HG03045 (cell line): ENCODE data around the gene NFATC4.

Experiments
- ATAC-seq: cut with Tn5 transposase; IDR thresholded peaks from one replicate; pipeline ENCODE4 v1.9.1; 2021; ENCODE audit warnings: mild to moderate bottlenecking, moderate library complexity; ENCODE audit not compliant: unreplicated experiment

NFATC4 gene

DNA sequence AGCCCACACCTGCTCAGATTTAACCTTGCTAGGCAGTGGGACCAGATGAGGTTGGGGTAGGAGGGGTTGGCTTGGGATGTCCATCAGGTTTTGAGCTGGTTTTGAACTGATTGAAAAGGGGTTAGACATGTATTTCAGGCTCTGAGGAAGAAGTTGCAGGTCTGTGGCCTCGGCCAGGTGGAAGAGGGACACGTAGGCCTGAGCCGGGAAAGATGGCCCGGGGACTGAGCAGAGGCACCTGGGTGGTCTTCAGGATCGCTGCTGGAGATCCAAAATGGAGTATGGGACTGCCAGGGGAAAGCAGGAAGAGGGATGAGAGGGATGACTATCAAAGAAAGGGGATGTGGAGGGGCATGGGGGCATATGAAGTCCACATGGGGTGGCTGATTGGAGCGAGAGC, 38.4 kb downstream of the NFATC4 start:
- no peak for ATAC-seq

DNA sequence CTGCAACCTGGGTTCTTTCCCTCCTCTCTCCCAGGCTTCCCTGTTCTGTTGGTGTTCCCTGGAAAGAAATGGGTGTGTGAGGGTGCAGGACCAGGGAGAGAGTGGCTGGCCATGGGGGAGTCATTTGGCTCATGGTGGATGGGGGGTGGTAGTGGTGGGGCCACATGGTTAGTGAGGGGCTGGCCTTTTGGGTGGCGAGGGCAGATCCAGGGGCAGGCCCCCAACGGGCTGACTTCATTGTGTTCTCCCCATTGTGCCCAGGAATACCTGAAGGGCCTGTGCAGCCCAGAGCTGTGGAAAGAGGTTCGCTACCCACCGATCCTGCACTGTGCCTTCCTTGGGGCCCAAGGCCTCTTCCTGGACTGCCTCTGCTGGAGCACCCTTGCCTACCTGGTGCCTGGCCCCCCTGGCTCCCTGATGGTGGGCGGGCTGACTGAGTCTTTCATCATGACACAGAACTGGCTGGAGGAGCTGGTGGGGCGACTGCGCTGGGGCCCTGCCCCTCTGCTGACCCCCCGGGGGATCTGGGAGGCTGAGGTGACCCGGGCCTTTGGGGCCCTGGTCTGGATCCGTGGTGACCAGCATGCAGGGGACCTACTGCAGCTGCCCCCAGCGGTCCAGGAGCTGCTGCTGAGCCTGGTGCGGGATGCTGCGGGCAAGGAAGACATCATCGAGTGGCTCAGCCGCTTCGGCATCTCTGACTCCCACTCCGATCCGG, 39.8 kb downstream of the NFATC4 start:
- no peak for ATAC-seq

DNA sequence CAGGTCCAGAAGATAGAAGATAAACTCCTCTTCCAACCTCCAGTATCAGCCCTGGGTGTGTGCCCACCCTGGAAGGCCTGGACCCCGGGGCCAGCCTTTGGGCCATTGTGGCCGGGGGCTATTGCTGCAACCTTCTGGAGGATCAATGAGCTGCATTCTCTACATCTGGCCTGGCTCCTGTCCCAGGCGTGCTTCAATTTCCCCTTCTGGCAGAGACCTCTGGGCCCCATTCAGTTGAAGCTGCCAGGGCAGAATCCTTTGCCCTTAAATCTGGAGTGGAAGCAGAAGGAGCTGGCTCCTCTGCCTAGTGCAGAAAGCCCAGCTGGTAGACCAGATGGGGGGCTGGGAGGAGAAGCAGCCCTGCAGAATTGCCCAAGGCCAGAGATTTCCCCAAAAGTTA, 40.8 kb downstream of the NFATC4 start:
- no peak for ATAC-seq

DNA sequence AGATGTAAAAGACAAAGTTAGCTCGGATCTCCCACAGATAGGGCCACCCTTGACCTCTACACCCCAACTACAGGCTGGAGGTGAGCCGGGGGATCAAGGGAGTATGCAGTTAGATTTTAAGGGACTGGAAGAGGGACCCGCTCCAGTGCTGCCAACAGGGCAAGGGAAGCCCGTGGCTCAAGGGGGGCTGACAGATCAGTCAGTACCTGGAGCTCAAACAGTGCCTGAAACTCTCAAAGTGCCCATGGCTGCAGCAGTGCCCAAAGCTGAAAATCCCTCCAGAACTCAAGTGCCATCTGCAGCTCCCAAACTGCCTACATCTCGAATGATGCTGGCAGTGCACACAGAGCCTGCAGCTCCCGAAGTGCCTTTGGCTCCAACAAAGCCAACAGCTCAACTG, 41.2 kb downstream of the NFATC4 start:
- no peak for ATAC-seq

DNA sequence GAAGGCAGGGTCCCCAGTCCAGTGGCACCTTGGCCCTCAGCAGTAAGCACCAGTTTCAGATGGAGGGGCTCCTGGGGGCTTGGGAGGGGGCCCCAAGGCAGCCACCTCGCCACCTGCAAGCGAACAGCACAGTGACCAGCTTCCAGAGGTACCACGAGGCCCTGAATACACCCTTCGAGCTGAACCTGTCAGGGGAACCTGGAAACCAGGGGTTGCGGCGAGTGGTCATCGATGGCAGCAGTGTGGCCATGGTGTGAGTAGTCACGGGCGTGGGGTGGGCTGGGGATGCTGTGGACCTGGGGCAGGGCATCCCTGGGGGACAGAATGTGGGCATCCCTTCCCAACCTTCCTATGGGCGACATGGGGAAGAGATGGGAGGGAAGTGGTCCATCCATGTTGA, 42.0 kb downstream of the NFATC4 start:
- ATAC-seq: no peak

DNA sequence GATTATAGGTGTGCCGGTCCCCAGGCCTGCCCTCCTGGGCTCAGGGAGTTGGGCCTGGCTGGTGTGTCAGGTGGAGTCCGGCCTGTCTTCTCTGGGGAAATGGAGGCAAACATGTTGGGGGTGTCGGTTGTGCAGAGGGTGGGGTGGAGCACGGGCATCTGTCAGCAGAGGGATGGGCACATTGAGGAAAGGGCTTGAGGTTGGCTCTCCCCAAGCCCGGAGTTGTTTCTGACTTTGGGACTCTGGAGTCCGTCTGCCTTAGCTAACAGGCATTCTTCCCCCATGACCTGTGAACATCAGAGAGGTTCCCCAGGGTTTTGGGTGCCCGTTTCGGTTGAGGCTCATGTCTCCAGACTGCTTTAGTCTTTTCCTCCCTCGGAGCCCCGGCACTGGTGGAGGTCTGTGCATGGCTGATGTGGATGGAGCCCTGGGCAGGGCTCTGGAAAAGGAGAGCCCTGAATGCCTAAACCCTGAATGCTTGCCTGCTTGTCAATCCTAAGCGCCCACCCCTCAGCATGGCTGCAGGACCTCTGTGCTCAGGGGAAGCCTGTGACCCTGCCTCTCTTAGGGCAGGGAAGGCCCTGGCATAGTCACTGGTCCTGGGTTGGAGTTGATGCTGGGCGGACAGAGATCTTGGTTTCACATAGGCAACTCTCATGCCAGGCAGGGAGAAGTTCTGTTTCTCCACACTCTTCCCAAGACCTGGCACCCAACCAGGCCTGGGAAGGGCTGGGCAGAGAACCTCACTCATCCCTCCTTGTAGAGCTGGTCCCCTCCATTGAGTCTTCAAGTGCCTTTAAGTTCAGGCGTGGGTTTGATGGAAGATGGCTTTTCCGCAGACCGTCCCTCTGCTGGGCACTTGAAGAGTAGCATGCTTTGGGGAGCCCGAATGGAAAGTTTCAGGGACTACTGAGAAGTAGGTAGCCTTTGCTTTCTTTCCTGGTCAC, 43.7 kb downstream of the NFATC4 start:
- no peak for ATAC-seq

DNA sequence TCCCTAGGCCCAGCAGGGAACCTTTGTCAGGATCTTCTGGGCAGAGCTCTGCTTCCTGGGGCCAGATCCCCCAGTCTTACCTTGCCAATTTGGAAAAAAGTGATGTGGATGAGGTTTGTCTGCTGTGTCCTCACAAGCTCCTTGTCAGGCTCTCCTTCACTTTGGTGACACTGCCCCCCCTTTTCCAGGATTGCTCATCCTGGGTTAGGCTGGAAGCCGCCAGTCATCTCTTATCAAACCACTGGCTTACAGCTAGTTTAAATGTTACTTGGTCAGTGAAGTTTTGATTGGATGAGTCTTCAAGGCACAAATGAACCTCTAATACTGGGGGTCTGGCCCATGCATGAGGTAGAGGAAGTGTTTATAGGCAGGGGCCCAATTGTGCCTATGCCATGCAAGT, 46.1 kb downstream of the NFATC4 start:
- ATAC-seq: no peak

DNA sequence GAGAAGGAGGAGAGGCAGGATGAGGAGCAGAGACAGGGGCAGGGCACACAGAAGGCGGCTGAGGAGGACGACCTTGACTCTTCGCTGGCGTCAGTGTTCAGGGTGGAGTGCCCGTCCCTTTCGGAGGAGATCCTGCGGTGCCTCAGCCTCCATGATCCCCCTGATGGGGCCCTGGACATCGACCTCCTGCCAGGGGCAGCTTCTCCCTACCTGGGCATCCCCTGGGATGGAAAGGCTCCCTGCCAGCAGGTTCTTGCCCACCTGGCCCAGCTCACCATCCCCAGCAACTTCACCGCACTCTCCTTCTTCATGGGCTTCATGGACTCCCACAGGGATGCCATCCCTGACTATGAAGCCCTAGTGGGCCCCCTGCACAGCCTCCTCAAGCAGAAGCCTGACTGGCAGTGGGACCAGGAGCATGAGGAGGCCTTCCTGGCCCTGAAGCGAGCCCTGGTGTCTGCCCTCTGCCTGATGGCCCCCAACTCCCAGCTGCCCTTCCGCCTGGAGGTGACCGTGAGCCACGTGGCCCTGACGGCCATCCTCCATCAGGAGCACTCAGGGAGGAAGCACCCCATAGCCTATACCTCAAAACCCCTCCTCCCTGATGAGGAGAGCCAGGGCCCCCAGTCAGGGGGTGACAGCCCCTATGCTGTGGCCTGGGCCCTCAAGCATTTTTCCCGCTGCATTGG, 46.9 kb downstream of the NFATC4 start:
- no peak for ATAC-seq

DNA sequence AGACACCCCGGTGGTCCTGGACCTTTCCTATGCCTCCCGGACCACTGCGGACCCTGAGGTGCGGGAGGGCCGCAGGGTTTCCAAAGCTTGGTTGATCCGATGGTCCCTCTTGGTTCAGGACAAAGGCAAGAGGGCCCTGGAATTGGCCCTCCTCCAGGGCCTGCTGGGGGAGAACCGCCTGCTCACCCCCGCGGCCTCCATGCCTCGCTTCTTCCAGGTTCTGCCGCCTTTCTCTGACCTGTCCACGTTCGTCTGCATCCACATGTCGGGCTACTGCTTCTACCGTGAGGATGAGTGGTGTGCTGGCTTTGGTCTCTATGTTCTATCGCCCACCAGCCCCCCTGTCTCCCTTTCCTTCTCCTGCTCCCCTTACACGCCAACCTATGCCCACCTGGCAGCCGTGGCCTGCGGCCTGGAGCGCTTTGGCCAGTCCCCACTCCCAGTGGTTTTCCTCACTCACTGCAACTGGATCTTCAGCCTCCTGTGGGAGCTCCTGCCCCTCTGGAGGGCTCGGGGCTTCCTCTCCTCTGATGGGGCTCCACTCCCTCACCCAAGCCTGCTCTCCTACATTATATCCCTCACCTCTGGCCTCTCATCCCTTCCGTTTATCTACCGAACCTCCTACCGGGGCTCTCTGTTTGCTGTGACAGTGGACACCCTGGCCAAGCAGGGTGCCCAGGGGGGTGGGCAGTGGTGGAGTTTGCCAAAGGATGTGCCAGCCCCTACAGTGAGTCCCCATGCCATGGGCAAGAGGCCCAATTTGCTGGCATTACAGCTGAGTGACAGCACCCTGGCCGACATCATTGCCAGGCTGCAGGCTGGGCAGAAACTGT, 47.7 kb downstream of the NFATC4 start:
- no peak for ATAC-seq

DNA sequence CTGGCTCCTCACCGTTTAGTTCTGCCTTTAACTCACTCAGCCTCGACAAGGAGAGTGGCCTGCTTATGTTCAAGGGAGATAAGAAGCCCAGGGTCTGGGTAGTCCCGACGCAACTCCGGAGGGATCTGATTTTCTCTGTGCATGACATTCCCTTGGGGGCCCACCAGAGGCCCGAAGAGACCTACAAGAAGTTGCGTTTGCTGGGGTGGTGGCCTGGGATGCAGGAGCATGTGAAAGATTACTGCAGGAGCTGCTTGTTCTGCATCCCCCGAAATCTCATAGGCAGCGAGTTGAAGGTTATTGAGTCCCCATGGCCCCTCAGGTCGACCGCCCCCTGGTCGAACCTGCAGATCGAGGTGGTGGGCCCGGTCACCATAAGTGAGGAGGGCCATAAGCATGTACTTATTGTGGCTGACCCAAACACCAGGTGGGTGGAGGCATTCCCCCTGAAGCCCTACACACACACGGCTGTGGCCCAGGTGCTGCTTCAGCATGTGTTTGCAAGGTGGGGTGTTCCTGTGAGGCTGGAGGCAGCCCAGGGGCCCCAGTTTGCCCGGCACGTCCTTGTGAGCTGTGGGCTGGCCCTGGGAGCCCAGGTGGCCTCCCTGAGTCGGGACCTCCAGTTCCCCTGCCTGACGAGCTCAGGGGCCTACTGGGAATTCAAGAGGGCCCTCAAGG, 48.4 kb downstream of the NFATC4 start:
- ATAC-seq: no peak

DNA sequence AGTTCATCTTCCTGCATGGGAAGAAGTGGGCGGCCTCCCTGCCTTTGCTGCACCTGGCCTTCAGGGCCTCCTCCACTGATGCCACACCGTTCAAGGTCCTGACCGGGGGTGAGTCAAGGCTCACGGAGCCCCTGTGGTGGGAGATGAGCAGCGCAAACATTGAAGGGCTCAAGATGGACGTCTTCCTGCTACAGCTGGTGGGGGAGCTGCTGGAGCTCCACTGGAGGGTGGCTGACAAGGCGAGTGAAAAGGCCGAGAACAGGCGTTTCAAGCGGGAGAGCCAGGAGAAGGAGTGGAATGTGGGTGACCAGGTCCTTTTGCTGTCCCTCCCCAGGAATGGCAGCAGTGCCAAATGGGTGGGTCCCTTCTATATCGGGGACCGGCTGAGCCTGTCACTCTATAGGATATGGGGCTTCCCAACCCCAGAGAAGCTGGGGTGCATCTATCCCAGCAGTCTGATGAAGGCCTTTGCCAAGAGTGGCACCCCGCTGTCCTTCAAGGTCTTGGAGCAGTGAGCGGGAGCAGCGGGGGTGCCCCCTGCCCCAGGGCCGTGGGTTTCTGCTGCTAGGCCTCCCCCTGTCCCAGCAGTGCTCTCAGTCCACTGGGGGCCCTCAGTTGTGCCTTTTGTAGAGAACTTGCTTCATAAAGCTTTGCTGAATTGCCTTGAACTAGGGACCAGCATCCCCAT, 49.1 kb downstream of the NFATC4 start:
- no peak for ATAC-seq

DNA sequence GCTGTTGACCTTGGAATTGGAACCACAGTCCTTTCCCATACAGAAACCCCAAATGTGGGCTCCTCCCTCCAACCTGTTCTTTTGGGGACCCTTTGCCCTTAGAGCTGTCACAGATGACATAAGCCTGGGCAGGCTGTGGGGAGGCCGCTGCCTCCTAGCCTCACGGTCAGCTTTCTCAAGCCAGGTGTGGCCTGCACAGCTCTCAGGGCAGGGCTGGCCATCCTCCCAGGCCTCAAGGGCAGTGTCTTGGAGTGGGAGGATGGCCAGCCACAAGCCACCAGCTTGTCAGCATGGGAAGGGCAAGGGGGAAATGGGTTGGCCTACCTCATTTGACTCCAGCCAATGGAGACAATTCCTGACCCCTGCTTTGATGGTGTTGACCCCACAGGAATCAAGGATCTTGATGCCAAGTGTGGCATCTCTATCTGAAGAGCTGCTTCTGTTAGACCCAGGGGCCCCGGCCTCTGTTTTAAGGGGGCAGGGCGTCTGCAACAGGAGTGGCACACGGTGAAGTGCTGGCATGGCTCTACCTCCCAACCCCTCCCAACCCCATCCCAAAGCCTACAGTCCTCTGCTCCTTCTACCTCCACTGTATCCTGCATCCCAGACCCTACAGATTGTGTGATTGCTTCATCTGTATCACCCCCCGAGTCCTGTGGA, 50.0 kb downstream of the NFATC4 start:
- no peak for ATAC-seq

DNA sequence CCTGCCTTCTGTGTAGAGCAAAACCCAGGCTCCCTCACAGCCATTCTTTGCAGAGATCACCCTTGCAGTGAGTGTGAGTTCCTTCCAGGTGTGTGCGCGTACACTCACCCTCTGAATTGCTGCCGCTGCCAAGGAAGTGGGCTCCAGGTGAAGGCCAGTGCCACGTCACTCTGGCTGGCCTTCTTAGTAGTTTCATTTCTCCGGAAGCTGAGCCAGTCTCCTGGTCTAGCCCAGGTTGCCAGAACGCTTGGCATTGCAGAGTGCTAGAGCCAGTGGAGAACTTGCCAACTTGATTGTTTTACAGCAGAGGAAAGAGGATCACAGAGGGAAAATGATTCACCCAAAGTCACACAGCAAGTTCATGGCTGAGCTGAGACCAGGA, 50.5 kb downstream of the NFATC4 start:
- no peak for ATAC-seq

DNA sequence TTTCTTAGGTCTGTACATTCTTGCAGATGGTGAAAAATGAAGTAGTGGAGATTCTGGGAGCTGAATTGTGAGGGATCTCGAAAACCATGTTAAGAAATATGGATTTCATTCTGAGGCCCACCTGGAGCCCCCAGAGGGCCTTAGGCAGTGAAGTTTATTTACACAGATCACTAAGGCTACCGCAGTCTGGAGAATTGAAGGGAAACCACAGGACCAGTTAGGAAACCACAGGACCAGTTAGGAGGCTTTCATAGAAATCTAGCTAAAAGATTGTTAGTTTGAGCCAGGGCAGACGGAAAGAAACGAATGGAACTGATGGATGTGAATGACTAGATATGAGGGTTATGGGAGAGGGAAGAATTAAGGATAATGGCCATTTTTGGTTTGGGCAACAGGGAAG, 54.3 kb downstream of the NFATC4 start:
- no peak for ATAC-seq

DNA sequence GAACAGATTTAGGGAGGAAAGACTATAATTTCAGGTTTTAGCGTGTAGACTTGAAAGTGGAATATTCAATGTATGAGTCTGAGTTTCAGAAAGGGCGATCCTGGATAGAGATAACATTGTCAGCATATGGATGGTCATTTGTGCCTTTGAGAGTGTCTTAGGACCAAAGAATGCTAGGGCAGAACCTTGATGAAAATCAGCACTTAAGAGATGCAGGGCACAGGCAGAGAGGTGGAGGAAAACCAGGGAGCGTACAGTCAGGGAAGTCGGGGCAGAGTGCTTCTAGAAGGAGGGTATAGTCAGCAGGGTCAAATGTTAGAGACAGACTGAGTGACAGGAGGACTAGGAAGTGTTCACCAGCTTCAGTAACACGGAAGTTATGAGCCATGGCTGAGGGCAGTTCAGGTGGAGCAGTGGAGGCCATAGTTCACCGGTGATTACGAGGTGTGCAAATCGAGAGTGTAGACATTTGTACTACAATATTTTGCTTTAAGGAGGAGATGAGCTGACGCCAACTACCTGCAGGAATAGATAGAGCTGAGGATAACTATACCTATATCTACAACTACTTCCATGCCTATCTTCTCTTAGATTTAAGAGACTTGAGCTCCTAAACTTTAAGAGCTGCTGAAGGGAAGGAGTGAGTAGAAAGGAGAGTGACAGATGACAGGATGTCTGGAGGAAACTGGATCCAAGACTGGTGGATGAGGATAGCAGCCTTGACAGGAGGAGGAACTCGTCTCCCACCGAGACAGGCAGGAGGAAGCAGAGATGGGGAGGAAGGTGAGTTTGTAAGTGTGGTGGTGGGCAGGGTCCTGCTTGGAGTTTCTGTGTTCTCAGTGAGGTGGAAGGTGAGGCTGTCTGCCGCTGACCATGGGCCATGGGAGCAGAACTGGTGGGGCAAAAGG, 55.0 kb downstream of the NFATC4 start:
- ATAC-seq: no peak

DNA sequence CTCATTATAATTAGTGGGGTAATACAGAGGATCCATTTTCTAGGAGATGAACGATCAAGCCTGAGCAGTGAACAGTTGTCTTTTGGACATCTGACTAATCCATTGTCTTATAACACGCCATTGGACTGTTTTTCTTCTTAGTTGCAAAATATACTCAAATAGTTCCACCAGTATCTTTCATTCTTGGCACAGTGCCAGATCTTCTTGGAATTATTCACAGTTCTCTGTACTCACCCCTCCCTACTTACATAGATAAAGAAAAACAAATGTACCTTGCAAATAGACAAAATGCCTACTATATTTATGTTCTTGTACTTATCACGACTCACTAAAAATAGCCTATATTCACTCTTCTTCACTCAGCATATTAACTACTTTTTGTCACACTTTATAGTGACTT, 57.7 kb downstream of the NFATC4 start:
- ATAC-seq: no peak

DNA sequence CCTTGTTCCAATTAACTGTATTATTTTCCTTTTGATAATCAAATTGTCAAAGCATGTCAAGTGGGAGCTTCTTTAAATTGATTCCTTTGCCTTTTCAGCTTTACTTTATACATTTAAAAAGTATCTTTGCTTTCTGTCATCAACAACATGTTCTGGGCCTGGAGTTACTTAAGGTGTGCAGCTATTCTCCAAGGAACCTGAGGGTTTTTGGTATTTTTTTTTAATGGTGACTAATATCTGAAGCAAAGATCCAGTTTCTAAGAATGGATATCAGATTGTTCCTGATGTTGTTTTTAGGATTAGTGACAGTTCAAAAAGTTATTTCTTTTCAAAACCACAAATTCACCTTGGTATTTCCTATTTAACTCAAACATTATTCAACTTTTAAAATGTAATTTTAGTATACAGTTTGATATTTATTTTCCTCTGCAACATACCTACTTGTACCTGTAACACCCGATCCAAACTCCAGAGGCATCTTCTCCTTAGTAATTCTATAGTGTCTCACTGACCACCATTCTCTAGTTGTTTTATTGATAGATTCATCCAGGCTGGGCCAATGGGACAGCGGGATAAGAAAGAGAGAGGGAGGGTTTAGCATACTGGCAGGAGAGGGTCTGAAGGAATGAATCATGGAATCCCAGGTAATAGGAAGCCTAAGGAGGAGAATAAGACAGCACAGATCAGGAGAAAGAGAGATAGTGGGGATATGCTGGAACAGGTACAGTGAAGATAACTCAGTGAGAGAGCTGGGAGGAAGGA, 58.3 kb downstream of the NFATC4 start:
- no peak for ATAC-seq
